Activated CD8-positive, alpha-beta T cell treated with anti-CD3 and anti-CD28 coated beads for 36 hours (primary cell): ENCODE data around the gene MYOD1. TPM values are rescaled to one million over a fixed set of nuclear protein-coding genes. Genes with fewer than 3 reads are reported as not detected.

Experiments used
- ATAC-seq: fragments of 200-7000 bp; cut with Tn5 transposase; one replicate; pipeline ENCODE4 v1.10.0; 2021; ENCODE audit warnings: mild to moderate bottlenecking, moderate library complexity
- CTCF ChIA-PET: fragments of 350-600 bp; sonication (Branson Sonifier 250); formaldehyde crosslinking; loops from one replicate; lab custom pipeline; 2021; ENCODE audit warnings: antibody characterized with exemption; lab: Charles Lee
- POLR2A ChIA-PET: fragments of 350-600 bp; sonication (Branson Sonifier 250); formaldehyde crosslinking; loops from one replicate; lab custom pipeline; 2021; ENCODE audit warnings: antibody characterized with exemption; lab: Charles Lee
- DNase-seq: peaks from one replicate; pipeline ENCODE4 v3.0.0-alpha.2; 2020
- H3K27ac Mint-ChIP-seq: one replicate; pipeline ENCODE4 v1.8.0; 2021; ENCODE audit warnings: mild to moderate bottlenecking, mixed read lengths
- H3K27me3 Mint-ChIP-seq: one replicate; pipeline ENCODE4 v1.8.0; 2021; ENCODE audit warnings: mixed read lengths
- H3K36me3 Mint-ChIP-seq: one replicate; pipeline ENCODE4 v1.8.0; 2021; ENCODE audit warnings: low read depth, mixed read lengths
- H3K4me1 Mint-ChIP-seq: one replicate; pipeline ENCODE4 v1.8.0; 2021; ENCODE audit warnings: low read depth, mixed read lengths
- H3K4me3 Mint-ChIP-seq: one replicate; pipeline ENCODE4 v1.8.0; 2021; ENCODE audit warnings: mild to moderate bottlenecking, moderate library complexity, mixed read lengths
- H3K9me3 Mint-ChIP-seq: one replicate; pipeline ENCODE4 v1.8.0; 2021; ENCODE audit warnings: mixed read lengths
- CTCF ChIP-seq: fragments of 200-600 bp; IDR thresholded peaks from one replicate; pipeline ENCODE4 v1.8.0; 2022; ENCODE audit warnings: antibody characterized with exemption, mild to moderate bottlenecking
- intact Hi-C: fragments of 100-400 bp; cut with micrococcal nuclease; formaldehyde crosslinking; loops from one replicate; pipeline ENCODE4 v1.10.0; 2022
- total RNA-seq, 2 experiments: library from RNA; stranded (reverse); gene quantifications; one replicate each; pipeline ENCODE4 v1.2.3, GENCODE V29; 2021

The MYOD1 gene
- total RNA-seq, 2 experiments from 2014 or later: not detected

- no peak for TF ChIP-seq CTCF
- no peak overlapping the region for H3K4me3 Mint-ChIP-seq
- H3K9me3 Mint-ChIP-seq: no peaks in the 10 kb centered on the region
- H3K27me3 Mint-ChIP-seq: peaks cover 15% of the 10 kb centered on the region
- peaks cover under 1% of the 10 kb centered on the region for H3K4me1 Mint-ChIP-seq
- H3K27ac Mint-ChIP-seq: no peak overlapping the region
- DNase-seq: no peak
- intact Hi-C loops: loop anchor here (10.0 kb wide), 1 partner anchor 119 kb away; no protein-coding TSS in a partner anchor
- ChIA-PET POLR2A (no interaction called here), CTCF (no interaction called here)
- ATAC-seq: no peak
- no peaks in the 10 kb centered on the region for H3K36me3 Mint-ChIP-seq
These were observed 5.5 kb upstream of the MYOD1 start for GRCh38 chr11:17713851-17714250.

- no peak overlapping the region for H3K27ac Mint-ChIP-seq
- no peak for TF ChIP-seq CTCF
- no peaks in the 10 kb centered on the region for H3K36me3 Mint-ChIP-seq
- ChIA-PET POLR2A (no interaction called here), CTCF (no interaction called here)
- ATAC-seq (no peak), DNase-seq (no peak)
- H3K4me3 Mint-ChIP-seq: no peak overlapping the region
- H3K4me1 Mint-ChIP-seq: peaks cover 2% of the 10 kb centered on the region
- no peaks in the 10 kb centered on the region for H3K9me3 Mint-ChIP-seq
- H3K27me3 Mint-ChIP-seq: peaks cover 15% of the 10 kb centered on the region
- intact Hi-C loops: loop anchor here (10.0 kb wide), 1 partner anchor 120 kb away; no protein-coding TSS in a partner anchor
These were observed 5.0 kb upstream of the MYOD1 start for GRCh38 chr11:17714356-17714854.

DNA sequence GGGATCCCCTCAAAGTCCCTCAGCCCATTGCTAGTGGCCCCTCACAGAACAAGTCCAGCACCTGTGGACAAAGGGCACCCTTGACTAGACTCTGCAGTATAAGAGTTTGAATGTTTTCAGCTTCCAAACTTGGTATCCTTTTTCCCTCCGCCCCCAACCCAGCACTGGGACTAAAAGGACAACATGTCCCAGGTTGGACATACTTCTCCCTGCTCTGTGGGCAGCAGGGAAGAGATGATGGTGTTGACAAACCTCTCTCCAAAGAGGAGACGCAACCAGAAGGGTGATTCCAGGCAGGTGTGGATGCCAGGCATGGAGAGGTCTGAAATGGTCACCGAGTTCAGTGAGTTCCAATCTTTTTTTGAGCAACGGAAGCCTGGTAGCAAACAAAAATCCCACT, 4.5 kb upstream of the MYOD1 start:
- Mint-ChIP-seq H3K4me1 (peaks cover 2% of the 10 kb centered on the region), H3K27me3 (peaks cover 18% of the 10 kb centered on the region), H3K27ac (no peak overlapping the region), H3K36me3 (no peaks in the 10 kb centered on the region), H3K9me3 (no peaks in the 10 kb centered on the region), H3K4me3 (no peak overlapping the region)
- intact Hi-C loops: loop anchor here (10.0 kb wide), 1 partner anchor 120 kb away; no protein-coding TSS in a partner anchor
- ATAC-seq (no peak), DNase-seq (no peak)
- no peak for TF ChIP-seq CTCF
- ChIA-PET POLR2A (no interaction called here), CTCF (interaction anchor here (1.0 kb wide), 1 partner anchor 16 kb away, joined by 4 read pairs; no protein-coding TSS in a partner anchor)

DNA sequence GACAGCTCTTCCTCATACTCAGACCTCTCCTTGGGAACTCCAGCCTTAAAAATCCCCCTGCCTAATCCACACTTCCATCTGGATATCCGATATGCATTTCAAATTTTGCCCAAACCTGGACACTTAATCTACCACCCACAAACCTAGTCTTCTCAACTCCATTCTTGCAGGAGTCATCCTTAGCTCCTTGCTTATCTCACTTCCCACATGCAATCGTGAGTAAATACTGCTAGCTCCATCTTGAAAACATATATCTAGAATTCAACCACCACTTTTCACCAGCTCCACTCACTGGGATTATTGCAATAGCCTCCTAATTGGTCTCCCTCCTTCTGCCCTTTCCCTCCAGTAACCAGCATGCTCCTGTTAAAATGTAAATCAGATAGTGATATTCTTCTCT, 2.6 kb upstream of the MYOD1 start:
- no peak overlapping the region for H3K27ac Mint-ChIP-seq
- CTCF ChIA-PET: interaction anchor here (6.9 kb wide), 1 partner anchor 15 kb away, joined by 55 read pairs; no protein-coding TSS in a partner anchor

More for the DNA sequence above, 2.6 kb upstream of the MYOD1 start:
- H3K4me3 Mint-ChIP-seq: no peak overlapping the region
- intact Hi-C loops: loop anchor here (10.0 kb wide), 1 partner anchor 122 kb away; no protein-coding TSS in a partner anchor
- no peaks in the 10 kb centered on the region for H3K9me3 Mint-ChIP-seq
- H3K4me1 Mint-ChIP-seq: peaks cover 2% of the 10 kb centered on the region
- no peak for TF ChIP-seq CTCF
- no peaks in the 10 kb centered on the region for H3K36me3 Mint-ChIP-seq
- POLR2A ChIA-PET: no interaction called here
- peaks cover 22% of the 10 kb centered on the region for H3K27me3 Mint-ChIP-seq
- ATAC-seq: no peak
- DNase-seq: no peak
